WTC11 (cell line): ENCODE results near the gene MOB3A. TPM values are rescaled to one million over a fixed set of nuclear protein-coding genes. Genes with fewer than 3 reads are reported as not detected.

ENCODE experiments used
- AR ChIP-seq: fragments of 250-450 bp; sonication (Bioruptor Pico); IDR thresholded peaks from 2 replicates; pipeline ENCODE4 v1.9.0; 2021; ENCODE audit warnings: mild to moderate bottlenecking
- ARID4B ChIP-seq: sonication (generic); formaldehyde crosslinking; IDR thresholded peaks from 2 replicates; pipeline ENCODE4 v1.8.0; 2023; ENCODE audit warnings: missing genetic modification reagents, mild to moderate bottlenecking, borderline replicate concordance
- EMX1 ChIP-seq: fragments of 250-450 bp; sonication (Bioruptor Pico); IDR thresholded peaks from 2 replicates; pipeline ENCODE4 v1.8.0; 2021; ENCODE audit warnings: mild to moderate bottlenecking
- ETV6 ChIP-seq: sonication (generic); formaldehyde crosslinking; IDR thresholded peaks from 2 replicates; pipeline ENCODE4 v1.8.1; 2022; ENCODE audit warnings: mild to moderate bottlenecking, missing genetic modification reagents
- FOXK1 ChIP-seq: sonication (generic); formaldehyde crosslinking; IDR thresholded peaks from 2 replicates; pipeline ENCODE4 v1.8.0; 2022; ENCODE audit warnings: mild to moderate bottlenecking, moderate library complexity, missing genetic modification reagents
- JAZF1 ChIP-seq: fragments of 250-450 bp; sonication (Bioruptor Pico); IDR thresholded peaks from 2 replicates; pipeline ENCODE4 v1.9.0; 2021; ENCODE audit warnings: moderate library complexity, mild to moderate bottlenecking, inconsistent platforms
- KAT7 ChIP-seq: sonication (generic); formaldehyde crosslinking; IDR thresholded peaks from 2 replicates; pipeline ENCODE4 v1.8.1; 2023; ENCODE audit warnings: missing genetic modification reagents, mild to moderate bottlenecking, borderline replicate concordance
- MAX ChIP-seq: sonication (generic); formaldehyde crosslinking; IDR thresholded peaks from 2 replicates; pipeline ENCODE4 v1.8.0; 2022; ENCODE audit warnings: mild to moderate bottlenecking, missing genetic modification reagents
- RELA ChIP-seq: sonication (generic); formaldehyde crosslinking; IDR thresholded peaks from 2 replicates; pipeline ENCODE4 v1.8.1; 2022; ENCODE audit warnings: missing genetic modification reagents, mild to moderate bottlenecking, borderline replicate concordance
- STAT6 ChIP-seq: sonication (generic); formaldehyde crosslinking; conservative IDR thresholded peaks from 2 replicates; pipeline ENCODE4 v1.8.1; 2023; ENCODE audit warnings: mild to moderate bottlenecking, low read depth, missing genetic modification reagents, moderate library complexity
- TEAD1 ChIP-seq: sonication (generic); formaldehyde crosslinking; IDR thresholded peaks from 2 replicates; pipeline ENCODE4 v1.8.0; 2022; ENCODE audit warnings: mild to moderate bottlenecking, missing genetic modification reagents
- ZNF219 ChIP-seq: sonication (generic); formaldehyde crosslinking; IDR thresholded peaks from 2 replicates; pipeline ENCODE4 v1.8.0; 2023; ENCODE audit warnings: missing genetic modification reagents, mild to moderate bottlenecking, borderline replicate concordance
- ZNF263 ChIP-seq: sonication (generic); formaldehyde crosslinking; IDR thresholded peaks from 2 replicates; pipeline ENCODE4 v1.8.1; 2022; ENCODE audit warnings: low read depth, mild to moderate bottlenecking, moderate library complexity, missing genetic modification reagents
- total RNA-seq: library from RNA; stranded (reverse); gene quantifications from 3 replicates; pipeline ENCODE4 v1.2.3, GENCODE V29; 2021
- TF ChIP-seq, protein P1 (sequence below): fragments of 250-450 bp; sonication (Bioruptor Pico); IDR thresholded peaks from 2 replicates; pipeline ENCODE4 v1.8.0; 2021; ENCODE audit warnings: mild to moderate bottlenecking
- TF ChIP-seq, protein P2 (sequence below): sonication (generic); formaldehyde crosslinking; IDR thresholded peaks from 2 replicates; pipeline ENCODE4 v1.8.1; 2023; ENCODE audit warnings: mild to moderate bottlenecking, missing genetic modification reagents, borderline replicate concordance
- TF ChIP-seq, protein P3 (sequence below): sonication (generic); formaldehyde crosslinking; IDR thresholded peaks from 2 replicates; pipeline ENCODE4 v1.8.1; 2023; ENCODE audit warnings: mild to moderate bottlenecking, moderate library complexity, missing genetic modification reagents
- TF ChIP-seq, protein P4 (sequence below): sonication (generic); formaldehyde crosslinking; IDR thresholded peaks from 2 replicates; pipeline ENCODE4 v1.8.1; 2023; ENCODE audit warnings: mild to moderate bottlenecking, missing genetic modification reagents
- TF ChIP-seq, protein P5 (sequence below): sonication (generic); formaldehyde crosslinking; IDR thresholded peaks from 2 replicates; pipeline ENCODE4 v1.8.0; 2022; ENCODE audit warnings: mild to moderate bottlenecking, missing genetic modification reagents

The MOB3A gene
- total RNA-seq, 1 experiment from 2014 or later: 8.1 TPM

DNA sequence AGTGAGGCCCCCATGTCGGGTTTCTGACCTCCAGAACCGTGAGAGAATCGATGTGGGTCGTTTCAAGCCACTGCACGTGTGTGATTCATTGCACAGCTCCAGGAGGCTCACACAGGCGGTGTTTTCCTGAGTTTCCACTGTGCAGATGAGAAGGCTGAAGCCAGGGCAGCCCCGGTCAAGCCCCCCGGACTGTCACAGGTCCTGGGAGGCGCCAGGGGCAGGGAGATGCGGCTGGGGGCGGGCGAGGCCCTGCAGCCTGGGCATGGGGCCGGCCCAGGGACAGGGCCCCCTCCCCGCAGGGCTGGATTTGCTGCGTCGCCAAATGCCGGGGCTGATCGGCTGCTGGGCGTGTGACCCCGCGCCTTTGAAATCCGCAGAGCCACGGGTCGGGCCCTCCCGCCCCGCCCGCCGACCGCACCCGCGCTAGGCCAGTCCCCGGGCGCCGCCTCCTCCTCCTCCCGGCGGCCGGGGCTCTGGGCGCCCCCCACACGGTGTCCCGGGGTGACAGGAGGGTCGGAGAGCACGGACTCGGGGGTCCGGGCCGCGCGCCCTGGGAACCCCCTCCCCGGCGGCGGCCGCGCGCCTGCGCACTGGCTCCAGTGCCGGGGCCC is 35.1 kb downstream of the MOB3A start (continued):
- TF ChIP-seq, protein P1, sequence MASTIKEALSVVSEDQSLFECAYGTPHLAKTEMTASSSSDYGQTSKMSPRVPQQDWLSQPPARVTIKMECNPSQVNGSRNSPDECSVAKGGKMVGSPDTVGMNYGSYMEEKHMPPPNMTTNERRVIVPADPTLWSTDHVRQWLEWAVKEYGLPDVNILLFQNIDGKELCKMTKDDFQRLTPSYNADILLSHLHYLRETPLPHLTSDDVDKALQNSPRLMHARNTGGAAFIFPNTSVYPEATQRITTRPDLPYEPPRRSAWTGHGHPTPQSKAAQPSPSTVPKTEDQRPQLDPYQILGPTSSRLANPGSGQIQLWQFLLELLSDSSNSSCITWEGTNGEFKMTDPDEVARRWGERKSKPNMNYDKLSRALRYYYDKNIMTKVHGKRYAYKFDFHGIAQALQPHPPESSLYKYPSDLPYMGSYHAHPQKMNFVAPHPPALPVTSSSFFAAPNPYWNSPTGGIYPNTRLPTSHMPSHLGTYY (CRISPR knock-in tag): no peak
- TF ChIP-seq FOXK1 (CRISPR knock-in tag) (no peak), JAZF1 (CRISPR knock-in tag) (no peak), TEAD1 (CRISPR knock-in tag) (no peak), AR (CRISPR knock-in tag) (no peak), STAT6 (CRISPR knock-in tag) (no peak), ARID4B (no peak), ETV6 (CRISPR knock-in tag) (no peak), EMX1 (no peak), MAX (CRISPR knock-in tag) (no peak; the same call in 1 of the 2 replicates), ZNF263 (no peak), RELA (peak; percentile 46; the same call in 1 of the 2 replicates), ZNF219 (no peak), KAT7 (CRISPR knock-in tag) (no peak)
- TF ChIP-seq, protein P2, sequence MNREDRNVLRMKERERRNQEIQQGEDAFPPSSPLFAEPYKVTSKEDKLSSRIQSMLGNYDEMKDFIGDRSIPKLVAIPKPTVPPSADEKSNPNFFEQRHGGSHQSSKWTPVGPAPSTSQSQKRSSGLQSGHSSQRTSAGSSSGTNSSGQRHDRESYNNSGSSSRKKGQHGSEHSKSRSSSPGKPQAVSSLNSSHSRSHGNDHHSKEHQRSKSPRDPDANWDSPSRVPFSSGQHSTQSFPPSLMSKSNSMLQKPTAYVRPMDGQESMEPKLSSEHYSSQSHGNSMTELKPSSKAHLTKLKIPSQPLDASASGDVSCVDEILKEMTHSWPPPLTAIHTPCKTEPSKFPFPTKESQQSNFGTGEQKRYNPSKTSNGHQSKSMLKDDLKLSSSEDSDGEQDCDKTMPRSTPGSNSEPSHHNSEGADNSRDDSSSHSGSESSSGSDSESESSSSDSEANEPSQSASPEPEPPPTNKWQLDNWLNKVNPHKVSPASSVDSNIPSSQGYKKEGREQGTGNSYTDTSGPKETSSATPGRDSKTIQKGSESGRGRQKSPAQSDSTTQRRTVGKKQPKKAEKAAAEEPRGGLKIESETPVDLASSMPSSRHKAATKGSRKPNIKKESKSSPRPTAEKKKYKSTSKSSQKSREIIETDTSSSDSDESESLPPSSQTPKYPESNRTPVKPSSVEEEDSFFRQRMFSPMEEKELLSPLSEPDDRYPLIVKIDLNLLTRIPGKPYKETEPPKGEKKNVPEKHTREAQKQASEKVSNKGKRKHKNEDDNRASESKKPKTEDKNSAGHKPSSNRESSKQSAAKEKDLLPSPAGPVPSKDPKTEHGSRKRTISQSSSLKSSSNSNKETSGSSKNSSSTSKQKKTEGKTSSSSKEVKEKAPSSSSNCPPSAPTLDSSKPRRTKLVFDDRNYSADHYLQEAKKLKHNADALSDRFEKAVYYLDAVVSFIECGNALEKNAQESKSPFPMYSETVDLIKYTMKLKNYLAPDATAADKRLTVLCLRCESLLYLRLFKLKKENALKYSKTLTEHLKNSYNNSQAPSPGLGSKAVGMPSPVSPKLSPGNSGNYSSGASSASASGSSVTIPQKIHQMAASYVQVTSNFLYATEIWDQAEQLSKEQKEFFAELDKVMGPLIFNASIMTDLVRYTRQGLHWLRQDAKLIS (CRISPR knock-in tag): no peak
- TF ChIP-seq, protein P3, sequence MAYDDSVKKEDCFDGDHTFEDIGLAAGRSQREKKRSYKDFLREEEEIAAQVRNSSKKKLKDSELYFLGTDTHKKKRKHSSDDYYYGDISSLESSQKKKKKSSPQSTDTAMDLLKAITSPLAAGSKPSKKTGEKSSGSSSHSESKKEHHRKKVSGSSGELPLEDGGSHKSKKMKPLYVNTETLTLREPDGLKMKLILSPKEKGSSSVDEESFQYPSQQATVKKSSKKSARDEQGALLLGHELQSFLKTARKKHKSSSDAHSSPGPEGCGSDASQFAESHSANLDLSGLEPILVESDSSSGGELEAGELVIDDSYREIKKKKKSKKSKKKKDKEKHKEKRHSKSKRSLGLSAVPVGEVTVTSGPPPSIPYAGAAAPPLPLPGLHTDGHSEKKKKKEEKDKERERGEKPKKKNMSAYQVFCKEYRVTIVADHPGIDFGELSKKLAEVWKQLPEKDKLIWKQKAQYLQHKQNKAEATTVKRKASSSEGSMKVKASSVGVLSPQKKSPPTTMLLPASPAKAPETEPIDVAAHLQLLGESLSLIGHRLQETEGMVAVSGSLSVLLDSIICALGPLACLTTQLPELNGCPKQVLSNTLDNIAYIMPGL (CRISPR knock-in tag): no peak
- TF ChIP-seq, protein P4, sequence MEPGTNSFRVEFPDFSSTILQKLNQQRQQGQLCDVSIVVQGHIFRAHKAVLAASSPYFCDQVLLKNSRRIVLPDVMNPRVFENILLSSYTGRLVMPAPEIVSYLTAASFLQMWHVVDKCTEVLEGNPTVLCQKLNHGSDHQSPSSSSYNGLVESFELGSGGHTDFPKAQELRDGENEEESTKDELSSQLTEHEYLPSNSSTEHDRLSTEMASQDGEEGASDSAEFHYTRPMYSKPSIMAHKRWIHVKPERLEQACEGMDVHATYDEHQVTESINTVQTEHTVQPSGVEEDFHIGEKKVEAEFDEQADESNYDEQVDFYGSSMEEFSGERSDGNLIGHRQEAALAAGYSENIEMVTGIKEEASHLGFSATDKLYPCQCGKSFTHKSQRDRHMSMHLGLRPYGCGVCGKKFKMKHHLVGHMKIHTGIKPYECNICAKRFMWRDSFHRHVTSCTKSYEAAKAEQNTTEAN: 0 out of 2 replicates have a peak, but pooled peaks have one; percentile 42
- TF ChIP-seq, protein P5, sequence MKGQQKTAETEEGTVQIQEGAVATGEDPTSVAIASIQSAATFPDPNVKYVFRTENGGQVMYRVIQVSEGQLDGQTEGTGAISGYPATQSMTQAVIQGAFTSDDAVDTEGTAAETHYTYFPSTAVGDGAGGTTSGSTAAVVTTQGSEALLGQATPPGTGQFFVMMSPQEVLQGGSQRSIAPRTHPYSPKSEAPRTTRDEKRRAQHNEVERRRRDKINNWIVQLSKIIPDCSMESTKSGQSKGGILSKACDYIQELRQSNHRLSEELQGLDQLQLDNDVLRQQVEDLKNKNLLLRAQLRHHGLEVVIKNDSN (CRISPR knock-in tag): peak; percentile 18; the same call in 1 of the 2 replicates
